GM18870 (cell line): ENCODE results near the gene CAV1.

Source experiments
- ATAC-seq: cut with Tn5 transposase; IDR thresholded peaks from one replicate; pipeline ENCODE4 v1.9.1; 2021; ENCODE audit warnings: moderate library complexity; ENCODE audit not compliant: unreplicated experiment

Gene CAV1

GRCh38 chr7:116529250-116529649, 4.4 kb downstream of the CAV1 start:
- ATAC-seq: no peak

GRCh38 chr7:116530107-116530820, 5.4 kb downstream of the CAV1 start:
- no peak for ATAC-seq

GRCh38 chr7:116532102-116532688, 7.4 kb downstream of the CAV1 start:
- no peak for ATAC-seq

- no peak for ATAC-seq
Measured at GRCh38 chr7:116534790-116535189, 10.0 kb downstream of the CAV1 start.

- ATAC-seq: no peak
Measured at GRCh38 chr7:116535416-116535815, 10.6 kb downstream of the CAV1 start.

GRCh38 chr7:116538138-116538537, 13.3 kb downstream of the CAV1 start:
- ATAC-seq: no peak

- ATAC-seq: no peak
Measured at GRCh38 chr7:116539879-116540278, 15.0 kb downstream of the CAV1 start.

GRCh38 chr7:116540743-116541142, 15.9 kb downstream of the CAV1 start:
- no peak for ATAC-seq

- no peak for ATAC-seq
Measured at GRCh38 chr7:116541951-116542350, 17.1 kb downstream of the CAV1 start.

- no peak for ATAC-seq
Measured at GRCh38 chr7:116542618-116543017, 17.8 kb downstream of the CAV1 start.

- no peak for ATAC-seq
Measured at GRCh38 chr7:116543664-116544063, 18.8 kb downstream of the CAV1 start.

- ATAC-seq: no peak
Measured at GRCh38 chr7:116544487-116544886, 19.7 kb downstream of the CAV1 start.

- ATAC-seq: no peak
Measured at GRCh38 chr7:116545411-116545993, 20.7 kb downstream of the CAV1 start.

- ATAC-seq: no peak
Measured at GRCh38 chr7:116546054-116546453, 21.2 kb downstream of the CAV1 start.

GRCh38 chr7:116546916-116547315, 22.1 kb downstream of the CAV1 start:
- ATAC-seq: no peak

- no peak for ATAC-seq
Measured at GRCh38 chr7:116547347-116547746, 22.5 kb downstream of the CAV1 start.

- peak; percentile 92 for ATAC-seq
Measured at GRCh38 chr7:116548506-116548905, 23.7 kb downstream of the CAV1 start.

- ATAC-seq: no peak
Measured at GRCh38 chr7:116549370-116549769, 24.5 kb downstream of the CAV1 start.

GRCh38 chr7:116551692-116552091, 26.9 kb downstream of the CAV1 start:
- no peak for ATAC-seq

- no peak for ATAC-seq
Measured at GRCh38 chr7:116552602-116553001, 27.8 kb downstream of the CAV1 start.

- ATAC-seq: no peak
Measured at GRCh38 chr7:116553168-116553964, 28.5 kb downstream of the CAV1 start.

GRCh38 chr7:116554436-116554835, 29.6 kb downstream of the CAV1 start:
- no peak for ATAC-seq
